Measurements from ENCODE around the gene SHISA5. TPM values are rescaled to one million over a fixed set of nuclear protein-coding genes. Genes with fewer than 3 reads are reported as not detected.

Gene SHISA5
- total RNA-seq, 1 donor from 2014 or later = 39.1 TPM

GRCh38 chr3:48436477-48436787, 67.5 kb downstream of the SHISA5 start:
- intact Hi-C loops (cut with micrococcal nuclease) = loop anchor here (5.0 to 10.0 kb wide), 2 partner anchors 39 to 162 kb away; no protein-coding TSS in a partner anchor
- DNase-seq (no peak), ATAC-seq (no peak)

GRCh38 chr3:48435774-48436476, 68.0 kb downstream of the SHISA5 start:
- intact Hi-C loops (cut with micrococcal nuclease) = loop anchor here (5.0 to 10.0 kb wide), 2 partner anchors 39 to 161 kb away; no protein-coding TSS in a partner anchor
- ATAC-seq = peak; percentile 59

GRCh38 chr3:48435223-48435595, 68.8 kb downstream of the SHISA5 start:
- intact Hi-C loops (cut with micrococcal nuclease) = loop anchor here (5.0 to 10.0 kb wide), 2 partner anchors 38 to 160 kb away; no protein-coding TSS in a partner anchor
- no peak for DNase-seq
- no peak for ATAC-seq

More at GRCh38 chr3:48435774-48436476, 68.0 kb downstream of the SHISA5 start:
- peak; percentile 88 for DNase-seq

GRCh38 chr3:48434591-48435222, 69.3 kb downstream of the SHISA5 start:
- DNase-seq = no peak
- ATAC-seq = no peak
- intact Hi-C loops (cut with micrococcal nuclease) = loop anchor here (5.0 to 10.0 kb wide), 2 partner anchors 37 to 160 kb away; no protein-coding TSS in a partner anchor

GRCh38 chr3:48433472-48434118, 70.4 kb downstream of the SHISA5 start:
- intact Hi-C loops (cut with micrococcal nuclease) = loop anchor here (10.0 kb wide), 1 partner anchor 159 kb away; no protein-coding TSS in a partner anchor
- DNase-seq (no peak), ATAC-seq (no peak)

GRCh38 chr3:48432411-48433371, 71.3 kb downstream of the SHISA5 start:
- intact Hi-C loops (cut with micrococcal nuclease) = loop anchor here (10.0 kb wide), 1 partner anchor 158 kb away; no protein-coding TSS in a partner anchor
- DNase-seq (no peak), ATAC-seq (no peak)

- DNase-seq = no peak
- intact Hi-C loops (cut with micrococcal nuclease) = loop anchor here (10.0 kb wide), 1 partner anchor 157 kb away; no protein-coding TSS in a partner anchor
- ATAC-seq = no peak
These were observed 72.5 kb downstream of the SHISA5 start for GRCh38 chr3:48431224-48432029.

GRCh38 chr3:48430708-48431101, 73.3 kb downstream of the SHISA5 start:
- intact Hi-C loops (cut with micrococcal nuclease) = loop anchor here (10.0 kb wide), 1 partner anchor 156 kb away; no protein-coding TSS in a partner anchor
- ATAC-seq (no peak), DNase-seq (no peak)

GRCh38 chr3:48429960-48430707, 73.8 kb downstream of the SHISA5 start, which contains the start of gene PLXNB1:
PLXNB1 (minus strand) TSS chr3:48430086; CDS start chr3:48424611, 5,475 bp downstream.
- DNase-seq (peak; percentile 56), ATAC-seq (peak; percentile 2)
- intact Hi-C loops (cut with micrococcal nuclease) = loop anchor here (10.0 kb wide), 1 partner anchor 155 kb away; no protein-coding TSS in a partner anchor

- intact Hi-C loops (cut with micrococcal nuclease) = no loop called here
- peak; percentile 23 for ATAC-seq
- DNase-seq = peak; percentile 71
These were observed 74.5 kb downstream of the SHISA5 start for GRCh38 chr3:48429317-48429959.

GRCh38 chr3:48428572-48429316, 75.2 kb downstream of the SHISA5 start:
- peak; percentile 63 for DNase-seq
- intact Hi-C loops (cut with micrococcal nuclease) = no loop called here
- ATAC-seq = peak; percentile 16

GRCh38 chr3:48428088-48428571, 75.8 kb downstream of the SHISA5 start:
- DNase-seq = no peak
- intact Hi-C loops (cut with micrococcal nuclease) = no loop called here
- no peak for ATAC-seq

- intact Hi-C loops (cut with micrococcal nuclease) = no loop called here
- peak; percentile 37 for DNase-seq
These were observed 76.4 kb downstream of the SHISA5 start for GRCh38 chr3:48427630-48427962.

GRCh38 chr3:48426944-48427629, 76.9 kb downstream of the SHISA5 start:
- intact Hi-C loops (cut with micrococcal nuclease) = no loop called here
- ATAC-seq = no peak
- DNase-seq = peak; percentile 35

More at GRCh38 chr3:48427630-48427962, 76.4 kb downstream of the SHISA5 start:
- peak; percentile 17 for ATAC-seq

GRCh38 chr3:48426401-48426909, 77.5 kb downstream of the SHISA5 start:
- DNase-seq = peak; percentile 84
- ATAC-seq = peak; percentile 75
- intact Hi-C loops (cut with micrococcal nuclease) = no loop called here
